PC-3 (cell line): ENCODE data around the gene MGAT4A. TPM values are rescaled to one million over a fixed set of nuclear protein-coding genes. Genes with fewer than 3 reads are reported as not detected.

Source experiments
- ATAC-seq: fragments of 200-7000 bp; cut with Tn5 transposase; 2 replicates; pipeline ENCODE4 v1.9.1; 2020; ENCODE audit warnings: mild to moderate bottlenecking, moderate library complexity
- BruUV-seq: library from RNA; stranded (reverse); fragments of 400-500 nt; replicated peaks from 2 replicates; lab custom pipeline; 2021; lab: Mats Ljungman, UMichigan
- CTCF ChIA-PET: fragments of 300-600 bp; sonication (Branson Sonifier 250); formaldehyde crosslinking; loops from one replicate; lab custom pipeline; 2022; ENCODE audit warnings: antibody characterized with exemption; lab: Charles Lee
- POLR2A ChIA-PET: fragments of 300-600 bp; sonication (Branson Sonifier 250); formaldehyde crosslinking; loops from one replicate; lab custom pipeline; 2022; ENCODE audit warnings: antibody characterized with exemption; ENCODE audit not compliant: unreplicated experiment; lab: Charles Lee
- DNase-seq: peaks from one replicate; pipeline ENCODE4 v3.0.0-alpha.2; 2015
- H2AFZ ChIP-seq: fragments of 300-600 bp; sonication (generic); 2 replicates; pipeline ENCODE4 v1.6.0; 2016; ENCODE audit warnings: antibody characterized with exemption, low read length
- H3F3A ChIP-seq: fragments of 300-600 bp; sonication (generic); one replicate; pipeline ENCODE4 v1.6.0; 2017; ENCODE audit warnings: antibody characterized with exemption, low read length, control low read depth, mild to moderate bottlenecking; ENCODE audit not compliant: unreplicated experiment
- H3K27ac ChIP-seq: fragments of 300-600 bp; sonication (generic); 2 replicates; pipeline ENCODE4 v1.5.1; 2016; ENCODE audit warnings: mild to moderate bottlenecking, low read length
- H3K27me3 ChIP-seq: fragments of 300-600 bp; sonication (generic); 2 replicates; pipeline ENCODE4 v1.6.1; 2016; ENCODE audit warnings: low read length, mixed read lengths
- H3K36me3 ChIP-seq: fragments of 300-600 bp; sonication (generic); 2 replicates; pipeline ENCODE4 v1.6.1; 2016; ENCODE audit warnings: low read depth, mixed run types, low read length, mixed read lengths
- H3K4me1 ChIP-seq: fragments of 300-600 bp; sonication (generic); 2 replicates; pipeline ENCODE4 v1.5.1; 2016; ENCODE audit warnings: low read length; ENCODE audit not compliant: insufficient read depth
- H3K4me2 ChIP-seq: fragments of 300-600 bp; sonication (generic); 2 replicates; pipeline ENCODE4 v1.6.0; 2016; ENCODE audit warnings: low read length
- H3K4me3 ChIP-seq: fragments of 300-600 bp; sonication (generic); 2 replicates; pipeline ENCODE4 v1.5.1; 2016; ENCODE audit warnings: mild to moderate bottlenecking, low read length, mixed read lengths
- H3K79me2 ChIP-seq: fragments of 300-600 bp; sonication (generic); 2 replicates; pipeline ENCODE4 v1.6.1; 2017; ENCODE audit warnings: low read length, mixed read lengths
- H3K9ac ChIP-seq: fragments of 300-600 bp; sonication (generic); 2 replicates; pipeline ENCODE4 v1.6.0; 2016; ENCODE audit warnings: mild to moderate bottlenecking, low read length
- H3K9me2 ChIP-seq: fragments of 300-600 bp; sonication (generic); replicated peaks from 2 replicates; pipeline ENCODE4 v1.6.1; 2016; ENCODE audit warnings: mixed run types, low read length, mixed read lengths
- H3K9me3 ChIP-seq: fragments of 300-600 bp; sonication (generic); 2 replicates; pipeline ENCODE4 v1.6.1; 2016; ENCODE audit warnings: low read length, mixed read lengths
- H4K20me1 ChIP-seq: fragments of 300-600 bp; sonication (generic); 2 replicates; pipeline ENCODE4 v1.6.1; 2016; ENCODE audit warnings: low read length, mixed read lengths
- EZH2 ChIP-seq: fragments of 300-600 bp; sonication (generic); IDR thresholded peaks from one replicate; pipeline ENCODE4 v1.6.1; 2017; ENCODE audit warnings: antibody characterized with exemption, mild to moderate bottlenecking, low read length; ENCODE audit not compliant: unreplicated experiment
- EZH2phosphoT487 ChIP-seq: fragments of 300-600 bp; sonication (generic); IDR thresholded peaks from 2 replicates; pipeline ENCODE4 v1.6.1; 2018; ENCODE audit warnings: mild to moderate bottlenecking, antibody characterized with exemption, low read length, borderline replicate concordance
- intact Hi-C: fragments of 100-400 bp; cut with micrococcal nuclease; formaldehyde crosslinking; loops from 2 replicates; pipeline ENCODE4 v1.9.0; 2023
- total RNA-seq: library from RNA; depleted of rRNA; stranded (reverse); fragments of >200 nt; gene quantifications from 2 replicates; pipeline ENCODE4 v1.2.3, GENCODE V29; 2014
- TF ChIP-seq, protein P1 (sequence below): fragments of 300-600 bp; sonication (generic); conservative IDR thresholded peaks from 2 replicates; pipeline ENCODE4 v1.5.1; 2017; ENCODE audit warnings: antibody characterized with exemption, low read depth, mild to moderate bottlenecking, low read length

The MGAT4A gene
- total RNA-seq, 1 experiment from 2014 or later, result 6.1 TPM

DNA sequence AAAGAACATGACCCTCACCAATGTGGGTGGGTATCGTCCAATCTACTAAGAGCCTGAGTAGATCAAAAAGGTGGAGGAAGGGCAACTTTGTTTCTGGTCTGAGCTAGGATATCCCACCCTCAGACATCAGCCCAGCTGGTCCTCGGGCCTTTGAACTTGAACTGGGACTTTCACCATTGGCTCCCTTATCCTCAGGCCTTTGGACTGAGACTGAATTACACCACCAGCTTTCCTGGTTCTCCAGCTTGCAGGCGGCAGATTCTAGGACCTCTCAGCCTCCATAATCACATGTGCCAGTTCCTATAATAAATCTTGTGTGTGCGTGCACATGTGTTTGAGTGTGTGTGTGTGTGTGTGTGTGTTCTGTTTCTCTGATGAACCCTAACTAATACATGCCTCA lies 10.6 kb downstream of the MGAT4A start:
- H3K79me2 ChIP-seq, result no peaks in the 10 kb centered on the region
- POLR2A ChIA-PET, result no interaction called here
- intact Hi-C loops, result no loop called here

DNA sequence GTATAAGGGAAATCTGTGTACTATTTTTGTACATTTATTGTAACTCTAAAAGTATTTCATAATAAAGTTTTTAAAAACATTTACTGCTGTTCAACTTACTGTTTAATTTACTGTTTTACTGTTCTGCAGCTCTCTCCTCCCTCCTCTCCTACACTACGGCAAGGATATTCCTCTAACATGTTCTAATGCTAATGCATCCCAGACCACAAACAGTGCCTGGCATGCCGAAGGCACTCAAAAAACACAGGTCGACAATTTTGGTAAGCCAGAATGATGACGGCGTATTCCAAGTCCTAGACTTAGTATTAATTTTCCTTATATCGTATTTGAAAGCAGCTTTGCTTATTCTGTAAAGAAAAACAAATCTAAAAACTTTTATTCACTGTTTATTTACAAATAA lies 13.3 kb downstream of the MGAT4A start:
- no peaks in the 10 kb centered on the region for H3K79me2 ChIP-seq
- no peak overlapping the region for H3K4me2 ChIP-seq
- ChIA-PET CTCF (no interaction called here), POLR2A (no interaction called here)
- no peak overlapping the region for H3K4me3 ChIP-seq
- H3K27ac ChIP-seq, result no peak overlapping the region
- no peak overlapping the region for H3K9ac ChIP-seq
- no peaks in the 10 kb centered on the region; the same call in 1 of the 2 replicates for H3K9me3 ChIP-seq
- ATAC-seq (no peak), DNase-seq (no peak)
- peaks cover 10% of the 10 kb centered on the region for H3K4me1 ChIP-seq
- no peaks in the 10 kb centered on the region for H4K20me1 ChIP-seq
- no peak overlapping the region for H2AFZ ChIP-seq
- no TSS peak for BruUV-seq
- no peaks in the 10 kb centered on the region for H3K36me3 ChIP-seq
- TF ChIP-seq, protein P1, sequence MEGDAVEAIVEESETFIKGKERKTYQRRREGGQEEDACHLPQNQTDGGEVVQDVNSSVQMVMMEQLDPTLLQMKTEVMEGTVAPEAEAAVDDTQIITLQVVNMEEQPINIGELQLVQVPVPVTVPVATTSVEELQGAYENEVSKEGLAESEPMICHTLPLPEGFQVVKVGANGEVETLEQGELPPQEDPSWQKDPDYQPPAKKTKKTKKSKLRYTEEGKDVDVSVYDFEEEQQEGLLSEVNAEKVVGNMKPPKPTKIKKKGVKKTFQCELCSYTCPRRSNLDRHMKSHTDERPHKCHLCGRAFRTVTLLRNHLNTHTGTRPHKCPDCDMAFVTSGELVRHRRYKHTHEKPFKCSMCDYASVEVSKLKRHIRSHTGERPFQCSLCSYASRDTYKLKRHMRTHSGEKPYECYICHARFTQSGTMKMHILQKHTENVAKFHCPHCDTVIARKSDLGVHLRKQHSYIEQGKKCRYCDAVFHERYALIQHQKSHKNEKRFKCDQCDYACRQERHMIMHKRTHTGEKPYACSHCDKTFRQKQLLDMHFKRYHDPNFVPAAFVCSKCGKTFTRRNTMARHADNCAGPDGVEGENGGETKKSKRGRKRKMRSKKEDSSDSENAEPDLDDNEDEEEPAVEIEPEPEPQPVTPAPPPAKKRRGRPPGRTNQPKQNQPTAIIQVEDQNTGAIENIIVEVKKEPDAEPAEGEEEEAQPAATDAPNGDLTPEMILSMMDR, result no peak
- no peak for TF ChIP-seq EZH2phosphoT487
- H3K9me2 ChIP-seq, result no peaks in the 10 kb centered on the region
- intact Hi-C loops, result no loop called here
- H3K27me3 ChIP-seq, result no peaks in the 10 kb centered on the region
- no peaks in the 10 kb centered on the region for H3F3A ChIP-seq

More for the DNA sequence above, 10.6 kb downstream of the MGAT4A start:
- no TSS peak for BruUV-seq
- Histone ChIP-seq H3K36me3 (no peaks in the 10 kb centered on the region), H3K9me2 (no peaks in the 10 kb centered on the region), H3K9ac (no peak overlapping the region), H4K20me1 (no peaks in the 10 kb centered on the region), H3K27ac (no peak overlapping the region), H3K4me1 (no peaks in the 10 kb centered on the region), H3K27me3 (no peaks in the 10 kb centered on the region), H3K9me3 (no peaks in the 10 kb centered on the region; the same call in 1 of the 2 replicates), H3K4me2 (no peak overlapping the region), H3K4me3 (no peak overlapping the region), H3F3A (no peaks in the 10 kb centered on the region), H2AFZ (no peak overlapping the region)
- no peak for DNase-seq
- TF ChIP-seq EZH2 (no peak), EZH2phosphoT487 (no peak)
- TF ChIP-seq, protein P1, result no peak
- CTCF ChIA-PET, result no interaction called here
- no peak for ATAC-seq

DNA sequence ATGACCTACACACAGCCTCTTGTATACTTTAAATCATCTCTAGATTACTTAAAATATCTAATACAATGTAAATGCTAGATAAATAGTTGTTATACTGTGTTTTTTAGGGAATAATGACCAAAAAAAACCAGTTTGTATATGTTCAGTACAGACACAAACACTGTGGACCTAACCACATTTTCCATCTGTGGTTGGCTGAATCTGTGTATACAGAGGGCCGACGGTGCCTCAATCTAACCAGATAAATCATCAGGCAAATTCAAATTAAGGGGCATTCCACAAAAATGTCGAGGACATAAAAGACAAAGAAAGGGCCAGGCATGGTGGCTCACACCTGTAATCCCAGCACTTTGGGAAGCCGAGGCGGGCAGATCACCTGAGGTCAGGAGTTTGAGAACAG lies 14.1 kb downstream of the MGAT4A start:
- Histone ChIP-seq H3K9me3 (no peaks in the 10 kb centered on the region; the same call in 1 of the 2 replicates), H3K27me3 (no peaks in the 10 kb centered on the region), H3K4me1 (peaks cover 10% of the 10 kb centered on the region), H3K79me2 (no peaks in the 10 kb centered on the region), H3K27ac (no peak overlapping the region), H3F3A (no peaks in the 10 kb centered on the region), H4K20me1 (no peaks in the 10 kb centered on the region), H2AFZ (no peak overlapping the region), H3K4me2 (no peak overlapping the region), H3K9me2 (no peaks in the 10 kb centered on the region), H3K36me3 (no peaks in the 10 kb centered on the region), H3K9ac (no peak overlapping the region), H3K4me3 (no peak overlapping the region)
- intact Hi-C loops, result no loop called here
- no peak for TF ChIP-seq EZH2phosphoT487
- TF ChIP-seq EZH2, result no peak
- TF ChIP-seq, protein P1, result no peak
- ChIA-PET POLR2A (no interaction called here), CTCF (no interaction called here)
- no TSS peak for BruUV-seq
- DNase-seq, result no peak
- ATAC-seq, result no peak
